ENCODE data around the gene PCNP.

DNA sequence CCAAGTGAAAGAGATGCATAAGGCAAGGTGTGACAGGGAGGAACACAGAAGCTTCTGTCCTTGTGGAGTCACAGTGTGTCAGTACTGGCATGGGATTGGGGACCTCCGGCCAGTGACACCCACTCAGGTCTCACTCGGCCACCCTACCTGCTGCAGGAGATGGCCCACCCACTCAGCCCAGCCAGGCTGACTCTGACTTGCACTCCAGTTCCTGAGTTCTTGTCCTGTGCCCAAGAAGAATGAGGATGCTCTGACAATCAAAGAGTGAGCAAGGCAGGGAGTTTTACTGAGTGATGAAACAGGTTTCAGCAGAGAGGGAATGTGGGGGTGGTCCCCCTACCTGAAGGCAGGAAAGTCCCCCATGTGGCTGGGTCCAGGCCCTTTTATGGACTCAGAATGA lies 50.9 kb downstream of the PCNP start:
- TF ChIP-seq, protein P1, sequence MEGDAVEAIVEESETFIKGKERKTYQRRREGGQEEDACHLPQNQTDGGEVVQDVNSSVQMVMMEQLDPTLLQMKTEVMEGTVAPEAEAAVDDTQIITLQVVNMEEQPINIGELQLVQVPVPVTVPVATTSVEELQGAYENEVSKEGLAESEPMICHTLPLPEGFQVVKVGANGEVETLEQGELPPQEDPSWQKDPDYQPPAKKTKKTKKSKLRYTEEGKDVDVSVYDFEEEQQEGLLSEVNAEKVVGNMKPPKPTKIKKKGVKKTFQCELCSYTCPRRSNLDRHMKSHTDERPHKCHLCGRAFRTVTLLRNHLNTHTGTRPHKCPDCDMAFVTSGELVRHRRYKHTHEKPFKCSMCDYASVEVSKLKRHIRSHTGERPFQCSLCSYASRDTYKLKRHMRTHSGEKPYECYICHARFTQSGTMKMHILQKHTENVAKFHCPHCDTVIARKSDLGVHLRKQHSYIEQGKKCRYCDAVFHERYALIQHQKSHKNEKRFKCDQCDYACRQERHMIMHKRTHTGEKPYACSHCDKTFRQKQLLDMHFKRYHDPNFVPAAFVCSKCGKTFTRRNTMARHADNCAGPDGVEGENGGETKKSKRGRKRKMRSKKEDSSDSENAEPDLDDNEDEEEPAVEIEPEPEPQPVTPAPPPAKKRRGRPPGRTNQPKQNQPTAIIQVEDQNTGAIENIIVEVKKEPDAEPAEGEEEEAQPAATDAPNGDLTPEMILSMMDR (IDR thresholded peaks at IDR 0.05) = no peak
- TF ChIP-seq POLR2A (IDR thresholded peaks at IDR 0.05; ENCODE audit: low read depth) = no peak

Measured in esophagus muscularis mucosa (tissue), 3 donors.